ENCODE data around the gene DLG1.

DLG1 gene

GRCh38 chr3:197298341-197298944 is at the start of gene DLG1:
DLG1 (minus strand) TSS chr3:197298612; CDS start chr3:197297204, 1,408 bp downstream.
- peak; percentile 88 for DNase-seq

GRCh38 chr3:197348014-197348413 is 49.6 kb upstream of the DLG1 start:
- DNase-seq = no peak

- DNase-seq = no peak
Observed at GRCh38 chr3:197345390-197345789, 47.0 kb upstream of the DLG1 start.

GRCh38 chr3:197344582-197345318 is 46.3 kb upstream of the DLG1 start:
- no peak for DNase-seq

- no peak for DNase-seq
Observed at GRCh38 chr3:197343656-197344408, 45.4 kb upstream of the DLG1 start.

- no peak for DNase-seq
Observed at GRCh38 chr3:197343111-197343510, 44.7 kb upstream of the DLG1 start.

GRCh38 chr3:197340521-197340871 is 42.1 kb upstream of the DLG1 start:
- DNase-seq = no peak

GRCh38 chr3:197339841-197340520 is 41.6 kb upstream of the DLG1 start:
- no peak for DNase-seq

- no peak for DNase-seq
Observed at GRCh38 chr3:197338586-197338985, 40.2 kb upstream of the DLG1 start.

- no peak for DNase-seq
Observed at GRCh38 chr3:197337656-197338055, 39.2 kb upstream of the DLG1 start.

GRCh38 chr3:197337214-197337613 is 38.8 kb upstream of the DLG1 start:
- no peak for DNase-seq

GRCh38 chr3:197336348-197336747 is 37.9 kb upstream of the DLG1 start:
- DNase-seq = no peak

- no peak for DNase-seq
Observed at GRCh38 chr3:197335428-197336132, 37.2 kb upstream of the DLG1 start.

- DNase-seq = no peak
Observed at GRCh38 chr3:197333901-197334639, 35.7 kb upstream of the DLG1 start.

- no peak for DNase-seq
Observed at GRCh38 chr3:197331131-197331530, 32.7 kb upstream of the DLG1 start.

- no peak for DNase-seq
Observed at GRCh38 chr3:197329382-197329781, 31.0 kb upstream of the DLG1 start.

- no peak for DNase-seq
Observed at GRCh38 chr3:197328198-197328597, 29.8 kb upstream of the DLG1 start.

- DNase-seq = no peak
Observed at GRCh38 chr3:197327701-197328100, 29.3 kb upstream of the DLG1 start.

- DNase-seq = no peak
Observed at GRCh38 chr3:197325773-197326172, 27.4 kb upstream of the DLG1 start.

- DNase-seq = no peak
Observed at GRCh38 chr3:197322149-197322548, 23.7 kb upstream of the DLG1 start.

GRCh38 chr3:197320582-197320981 is 22.2 kb upstream of the DLG1 start:
- DNase-seq = no peak

Data from stimulated activated CD8-positive, alpha-beta memory T cell treated with anti-CD3 and anti-CD28 coated beads, Interleukin-4, amount 100 ng/mL, for 48 hours (primary cell).